CD4-positive, alpha-beta T cell treated with Interleukin-6 at 100 ng/mL for 8 hours (primary cell): ENCODE results near the gene AFAP1.

ENCODE experiments used
- DNase-seq: peaks from one replicate; pipeline ENCODE4 v3.0.0-alpha.2; 2020; ENCODE audit warnings: mixed read lengths, low spot score

AFAP1 gene

GRCh38 chr4:7735961-7736360 is 203.7 kb downstream of the AFAP1 start:
- DNase-seq, result no peak

GRCh38 chr4:7735395-7735794 is 204.3 kb downstream of the AFAP1 start:
- no peak for DNase-seq

- no peak for DNase-seq
Measured at GRCh38 chr4:7734651-7735260, 204.9 kb downstream of the AFAP1 start.

GRCh38 chr4:7733801-7734650 is 205.6 kb downstream of the AFAP1 start:
- no peak for DNase-seq

GRCh38 chr4:7733201-7733600 is 206.5 kb downstream of the AFAP1 start:
- DNase-seq, result no peak

GRCh38 chr4:7732263-7732662 is 207.4 kb downstream of the AFAP1 start:
- no peak for DNase-seq

- DNase-seq, result no peak
Measured at GRCh38 chr4:7731437-7731836, 208.2 kb downstream of the AFAP1 start.

GRCh38 chr4:7727749-7728148 is 211.9 kb downstream of the AFAP1 start:
- DNase-seq, result no peak

- DNase-seq, result no peak
Measured at GRCh38 chr4:7726665-7727413, 212.8 kb downstream of the AFAP1 start.

- no peak for DNase-seq
Measured at GRCh38 chr4:7725951-7726350, 213.7 kb downstream of the AFAP1 start.

GRCh38 chr4:7723625-7724024 is 216.0 kb downstream of the AFAP1 start:
- no peak for DNase-seq

GRCh38 chr4:7722766-7723387 is 216.8 kb downstream of the AFAP1 start:
- DNase-seq, result no peak

GRCh38 chr4:7721984-7722551 is 217.6 kb downstream of the AFAP1 start:
- no peak for DNase-seq

GRCh38 chr4:7719354-7720174 is 220.1 kb downstream of the AFAP1 start:
- DNase-seq, result peak; percentile 39

- DNase-seq, result no peak
Measured at GRCh38 chr4:7717946-7718490, 221.6 kb downstream of the AFAP1 start.

- DNase-seq, result no peak
Measured at GRCh38 chr4:7717161-7717560, 222.5 kb downstream of the AFAP1 start.

GRCh38 chr4:7716010-7716721 is 223.5 kb downstream of the AFAP1 start:
- no peak for DNase-seq

- DNase-seq, result no peak
Measured at GRCh38 chr4:7715271-7716009, 224.2 kb downstream of the AFAP1 start.

- no peak for DNase-seq
Measured at GRCh38 chr4:7714738-7715137, 224.9 kb downstream of the AFAP1 start.

GRCh38 chr4:7714176-7714575 is 225.5 kb downstream of the AFAP1 start:
- DNase-seq, result no peak
